AG04450 (cell line): Measurements from ENCODE around the gene TTYH3. TPM values are rescaled to one million over a fixed set of nuclear protein-coding genes. Genes with fewer than 3 reads are reported as not detected.

Experiments
- CTCF ChIA-PET: fragments of 300-600, 350-600 bp; formaldehyde crosslinking; extraction: SDS; loops from one replicate; lab custom pipeline; 2022; ENCODE audit warnings: antibody characterized with exemption, inconsistent platforms; lab: Charles Lee
- POLR2A ChIA-PET: fragments of 350-600 bp; formaldehyde crosslinking; extraction: SDS; loops from one replicate; lab custom pipeline; 2021; ENCODE audit warnings: antibody characterized with exemption, inconsistent platforms; lab: Yijun Ruan, JAX
- DNase-seq: peaks from one replicate; pipeline ENCODE4 v3.0.0-alpha.2; 2011; ENCODE audit warnings: low read depth, low spot score
- H3K27ac ChIP-seq: one replicate; pipeline ENCODE4 v1.5.1; 2012; ENCODE audit warnings: low read depth, low read length, control low read depth
- H3K27me3 ChIP-seq: one replicate; pipeline ENCODE4 v1.6.0; 2012; ENCODE audit warnings: low read length; ENCODE audit not compliant: control insufficient read depth, insufficient read depth
- H3K4me3 ChIP-seq: 2 replicates; pipeline ENCODE4 v1.5.1; 2011; ENCODE audit warnings: mild to moderate bottlenecking, low read depth, low read length, control low read depth
- H3K9me3 ChIP-seq: 2 replicates; pipeline ENCODE4 v1.5.1; 2012; ENCODE audit warnings: low read length; ENCODE audit not compliant: control insufficient read depth, insufficient read depth
- CTCF ChIP-seq: IDR thresholded peaks from 2 replicates; pipeline ENCODE4 v1.5.1; 2011; ENCODE audit warnings: low read depth, low read length, control low read depth, inconsistent platforms
- polyA minus RNA-seq: library from RNA; depleted of rRNA, polyadenylated mRNA; stranded (reverse); fragments of >200 nt; gene quantifications from 2 replicates; pipeline ENCODE4 v1.2.3, GENCODE V29; 2011; rRNA and poly(A)+ RNA removed
- polyA plus RNA-seq: library from polyadenylated mRNA; depleted of rRNA; stranded (reverse); fragments of >200 nt; gene quantifications from 2 replicates; pipeline ENCODE4 v1.2.3, GENCODE V29; 2011; rRNA removed

The TTYH3 gene
- polyA plus RNA-seq (30.8 and 50.7 TPM in 2 replicates), polyA minus RNA-seq (23.1 and 24.5 TPM in 2 replicates)

GRCh38 chr7:2631946-2632732, at the start of gene TTYH3:
Gene TTYH3 (plus strand): TSS chr7:2631986. CDS start chr7:2632156, 170 bp downstream.
- peak within 1 kb of the TSS; percentile 94 for H3K27ac ChIP-seq
- no peaks in the 10 kb centered on the region for H3K27me3 ChIP-seq
- DNase-seq = no peak
- POLR2A ChIA-PET = interaction anchor here (0.9 to 1.4 kb wide), 8 partner anchors 10 to 229 kb away, joined by 3 to 10 read pairs (median 5); partner anchors contain the start of gene CHST12
- no peak for TF ChIP-seq CTCF
- CTCF ChIA-PET = interaction anchor here (1.0 kb wide), 1 partner anchor 49 kb away, joined by 3 read pairs; no protein-coding TSS in a partner anchor
- H3K9me3 ChIP-seq = no peaks in the 10 kb centered on the region; the same call in 1 of the 2 replicates
- H3K4me3 ChIP-seq = peak within 1 kb of the TSS; percentile 95

GRCh38 chr7:2582006-2582735, 49.6 kb upstream of the TTYH3 start:
- no peak for DNase-seq
- H3K4me3 ChIP-seq = no peak overlapping the region
- ChIA-PET CTCF (no interaction called here), POLR2A (no interaction called here)
- no peak overlapping the region for H3K27ac ChIP-seq
- TF ChIP-seq CTCF = no peak
- no peaks in the 10 kb centered on the region; the same call in 1 of the 2 replicates for H3K9me3 ChIP-seq
- no peaks in the 10 kb centered on the region for H3K27me3 ChIP-seq

- ChIA-PET POLR2A (no interaction called here), CTCF (no interaction called here)
- H3K27ac ChIP-seq = no peak overlapping the region
- H3K9me3 ChIP-seq = no peaks in the 10 kb centered on the region; the same call in 1 of the 2 replicates
- no peak overlapping the region for H3K4me3 ChIP-seq
- DNase-seq = no peak
- no peaks in the 10 kb centered on the region for H3K27me3 ChIP-seq
- no peak for TF ChIP-seq CTCF
Observed at GRCh38 chr7:2583798-2584580, 47.8 kb upstream of the TTYH3 start.

GRCh38 chr7:2585446-2585845, 46.3 kb upstream of the TTYH3 start:
- no peak for TF ChIP-seq CTCF
- Histone ChIP-seq H3K27ac (no peak overlapping the region), H3K27me3 (no peaks in the 10 kb centered on the region), H3K4me3 (no peak overlapping the region), H3K9me3 (no peaks in the 10 kb centered on the region; the same call in 1 of the 2 replicates)
- no peak for DNase-seq
- POLR2A ChIA-PET = no interaction called here
- CTCF ChIA-PET = interaction anchor here (1.3 to 1.4 kb wide), 2 partner anchors 18 to 85 kb away, joined by 3 read pairs; no protein-coding TSS in a partner anchor
